ENCODE results near the gene P3H3. TPM values are rescaled to one million over a fixed set of nuclear protein-coding genes. Genes with fewer than 3 reads are reported as not detected.

The P3H3 gene
- total and polyA plus RNA-seq, 2 experiments from 2014 or later, result 16.4 to 38.2 TPM

- peaks cover 29% of the 10 kb centered on the region for H3K4me1 Mint-ChIP-seq
These were observed 37.6 kb upstream of the P3H3 start for GRCh38 chr12:6790496-6791150.

More at GRCh38 chr12:6790496-6791150, 37.6 kb upstream of the P3H3 start:
- H3K4me3 Mint-ChIP-seq, result no peak overlapping the region
- H3K9me2 ChIP-seq (ENCODE audit: insufficient read depth), result no peaks in the 10 kb centered on the region
- H3K27me3 Mint-ChIP-seq (ENCODE audit: insufficient read depth, low read depth, poor library complexity), result peaks cover 12% of the 10 kb centered on the region
- H3K27ac Mint-ChIP-seq, result no peak overlapping the region
- H3K36me3 Mint-ChIP-seq (ENCODE audit: low read depth), result no peaks in the 10 kb centered on the region; the same call in 2 of the 3 replicates
- DNase-seq (ENCODE audit: low spot score), result no peak
- H3K79me2 ChIP-seq (replicated peaks; ENCODE audit: insufficient read depth), result no peaks in the 10 kb centered on the region
- H2AFZ ChIP-seq, result no peak overlapping the region; the same call in 1 of the 2 replicates
- H3K4me3 ChIP-seq, result no peak overlapping the region
- H3K4me2 ChIP-seq, result no peak overlapping the region
- H3K4me1 ChIP-seq (ENCODE audit: insufficient read depth), result peaks cover 22% of the 10 kb centered on the region
- ATAC-seq, result no peak
- H4K20me1 ChIP-seq (replicated peaks; ENCODE audit: insufficient read depth), result no peaks in the 10 kb centered on the region
- H3F3A ChIP-seq (replicated peaks; ENCODE audit: low read depth), result no peaks in the 10 kb centered on the region
- H3K27me3 ChIP-seq (ENCODE audit: insufficient read depth), result no peaks in the 10 kb centered on the region
- no peak overlapping the region for H3K27ac ChIP-seq (ENCODE audit: low read depth)
- H3K9me3 Mint-ChIP-seq, result no peaks in the 10 kb centered on the region
- TF ChIP-seq POLR2AphosphoS5 (IDR thresholded peaks at IDR 0.05; ENCODE audit: low read depth) (no peak), ZNF462 (CRISPR knock-in tag; IDR thresholded peaks at IDR 0.05) (no peak)
- H3K36me3 ChIP-seq (ENCODE audit: insufficient read depth), result no peaks in the 10 kb centered on the region
